HG03159 (cell line): ENCODE measurements around the gene SERAC1.
A peak's percentile ranks its signal among the peaks of the same experiment; 100 is the strongest.
"Not testable (repeated sequence)": the region's sequence is repeated elsewhere in the genome, so short reads cannot be mapped to it uniquely, and the experiment has no call there.

ENCODE experiments used
- ATAC-seq: cut with Tn5 transposase; IDR thresholded peaks from one replicate; pipeline ENCODE4 v1.9.1; 2021; ENCODE audit warnings: mild to moderate bottlenecking, moderate library complexity; ENCODE audit not compliant: unreplicated experiment

The SERAC1 gene

DNA sequence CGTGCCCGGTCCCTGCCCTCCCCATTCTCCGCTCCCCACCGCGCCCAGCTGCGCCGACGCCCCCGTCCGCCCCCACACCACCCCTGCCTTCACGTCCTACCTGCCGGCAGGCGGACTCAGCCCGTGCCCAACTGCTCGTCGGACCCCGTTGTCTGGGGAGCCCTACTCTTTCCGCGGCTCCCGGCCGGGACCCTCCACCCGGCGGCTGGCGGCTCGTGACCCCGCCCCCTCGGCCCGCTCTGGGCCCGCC, at the start of gene SERAC1:
SERAC1 (minus strand) TSS at position 223 of the 250 bp plus-strand sequence. CDS start 9,899 bp downstream, outside the sequence.
- ATAC-seq, result peak; percentile 31

GRCh38 chr6:158213925-158214674, 46.0 kb upstream of the SERAC1 start:
- peak; percentile 93 for ATAC-seq

DNA sequence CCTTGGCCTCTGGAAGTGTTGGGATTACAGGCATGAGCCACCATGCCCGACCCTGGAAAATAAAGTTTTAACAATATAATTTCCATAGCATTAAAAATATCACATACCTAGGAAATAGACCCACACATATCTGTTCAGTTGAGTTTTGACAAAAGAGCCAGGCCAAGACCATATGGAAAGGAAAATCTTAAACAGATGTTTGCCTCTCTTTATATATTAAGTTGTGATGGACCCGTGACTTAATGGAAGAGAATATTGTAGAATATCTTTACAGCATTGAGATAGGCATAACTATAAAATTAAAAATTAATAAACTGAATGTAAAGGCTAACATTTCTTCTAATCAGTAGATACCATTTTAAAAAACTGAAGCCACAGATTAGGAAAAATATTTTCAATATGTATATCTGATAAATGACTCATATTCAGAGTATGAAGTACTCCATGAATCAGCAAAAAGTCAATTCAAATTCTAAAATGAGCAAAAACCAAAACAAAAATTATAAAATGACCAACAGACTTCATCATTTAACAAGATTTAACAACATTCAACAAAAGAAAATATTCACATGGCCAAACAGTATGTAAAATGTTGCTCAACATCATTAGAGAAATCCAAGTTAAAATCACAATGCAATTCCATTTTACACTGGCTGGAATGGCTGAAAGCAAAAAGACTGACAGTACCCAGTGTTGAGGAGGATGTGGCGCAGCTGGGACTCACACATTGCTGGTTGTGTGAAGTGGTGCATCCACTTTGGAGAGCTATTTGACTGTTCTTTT, 43.4 kb upstream of the SERAC1 start:
- ATAC-seq, result no peak

DNA sequence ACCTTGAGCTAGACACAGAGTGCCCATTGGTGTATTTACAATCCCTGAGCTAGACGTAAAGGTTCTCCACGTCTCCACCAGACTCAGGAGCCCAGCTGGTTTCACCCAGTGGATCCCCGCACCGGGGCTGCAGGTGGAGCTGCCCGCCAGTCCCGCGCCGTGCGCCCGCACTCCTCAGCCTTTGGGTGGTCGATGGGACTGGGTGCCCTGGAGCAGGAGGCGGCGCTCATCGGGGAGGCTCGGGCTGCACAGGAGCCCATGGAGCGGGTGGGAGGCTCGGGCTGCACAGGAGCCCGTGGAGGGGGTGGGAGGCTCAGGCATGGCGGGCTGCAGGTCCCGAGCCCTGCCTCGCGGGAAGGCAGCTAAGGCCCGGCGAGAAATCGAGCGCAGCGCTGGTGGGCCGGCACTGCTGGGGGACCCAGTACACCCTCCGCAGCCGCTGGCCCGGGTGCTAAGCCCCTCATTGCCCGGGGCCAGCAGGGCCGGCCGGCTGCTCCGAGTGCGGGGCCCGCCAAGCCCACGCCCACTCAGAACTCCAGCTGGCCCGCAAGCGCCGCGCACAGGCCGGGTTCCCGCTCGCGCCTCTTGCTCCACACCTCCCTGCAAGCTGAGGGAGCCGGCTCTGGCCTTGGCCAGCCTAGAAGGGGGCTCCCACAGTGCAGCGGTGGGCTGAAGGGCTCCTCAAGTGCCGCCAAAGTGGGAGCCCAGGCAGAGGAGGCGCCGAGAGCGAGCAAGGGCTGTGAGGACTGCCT, 41.7 kb upstream of the SERAC1 start:
- ATAC-seq, result not testable (repeated sequence)

DNA sequence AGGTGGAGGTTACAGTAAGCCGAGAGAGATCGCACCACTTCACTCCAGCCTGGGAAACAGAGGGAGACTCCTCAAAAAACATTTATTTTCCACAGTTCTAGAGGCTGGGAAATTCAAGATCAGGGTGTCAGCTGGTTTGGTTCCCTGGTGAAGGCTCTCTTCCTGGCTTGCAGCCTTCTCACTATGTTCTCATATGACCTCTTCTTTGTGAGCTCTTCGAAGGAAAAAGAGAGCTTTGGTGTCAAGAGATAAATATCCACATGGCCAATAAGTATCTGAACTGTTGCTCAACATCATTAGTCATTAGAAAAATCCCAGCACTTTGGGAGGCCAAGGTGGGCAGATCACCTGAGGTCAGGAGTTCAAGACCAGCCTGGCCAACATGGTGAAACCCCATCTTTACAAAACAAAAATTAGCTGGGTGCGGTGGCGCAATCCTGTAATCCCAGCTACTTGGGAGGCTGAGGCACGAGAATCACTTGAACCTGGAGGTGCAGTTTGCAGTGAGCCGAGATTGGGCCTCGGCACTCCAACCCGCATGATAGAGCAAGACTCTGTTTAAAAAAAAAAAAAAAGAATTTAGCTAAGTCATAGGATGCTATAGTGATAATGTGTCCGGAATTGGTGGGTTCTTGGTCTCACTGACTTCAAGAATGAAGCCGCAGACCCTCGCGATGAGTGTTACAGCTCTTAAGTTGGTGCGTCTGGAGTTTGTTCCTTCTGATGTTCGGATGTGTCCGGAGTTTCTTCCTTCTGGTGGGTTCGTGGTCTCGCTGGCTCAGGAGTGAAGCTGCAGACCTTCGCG, 40.4 kb upstream of the SERAC1 start:
- not testable (repeated sequence) for ATAC-seq

- peak; percentile 91 for ATAC-seq
Observed at GRCh38 chr6:158207422-158207788, 39.3 kb upstream of the SERAC1 start.

DNA sequence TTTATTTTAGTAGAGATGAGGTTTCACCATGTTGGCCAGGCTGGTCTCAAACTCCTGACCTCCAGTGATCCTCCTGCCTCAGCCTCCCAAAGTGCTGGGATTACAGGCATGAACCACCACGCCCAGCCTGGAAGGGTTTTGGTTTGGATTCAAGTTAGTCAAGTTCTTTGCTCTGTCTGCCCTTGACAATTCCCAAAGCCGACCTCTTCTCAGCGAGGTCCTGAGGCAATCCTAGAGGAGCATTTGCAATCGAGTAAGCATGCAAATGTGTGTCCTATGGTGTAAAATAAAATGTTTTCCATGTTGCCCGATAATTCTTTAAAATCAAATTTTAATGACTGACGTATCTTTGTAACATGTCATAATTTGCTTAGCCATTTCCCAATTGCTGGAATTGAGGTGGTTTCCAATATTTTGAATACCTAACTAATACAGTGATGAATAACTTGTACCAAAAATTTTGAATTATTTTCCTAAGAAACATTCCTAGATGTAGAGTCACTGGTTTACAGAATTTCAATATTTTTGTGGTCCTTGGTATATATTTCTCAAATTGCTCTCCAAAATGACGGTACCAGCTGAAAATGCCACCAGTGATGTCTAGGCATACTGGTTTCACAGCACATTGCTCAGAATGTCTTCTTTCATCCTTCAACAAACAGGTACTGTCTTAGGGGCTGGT, 38.8 kb upstream of the SERAC1 start:
- ATAC-seq, result peak; percentile 32

GRCh38 chr6:158205169-158205944, 37.3 kb upstream of the SERAC1 start:
- no peak for ATAC-seq

GRCh38 chr6:158198461-158198860, 30.4 kb upstream of the SERAC1 start:
- ATAC-seq, result no peak

DNA sequence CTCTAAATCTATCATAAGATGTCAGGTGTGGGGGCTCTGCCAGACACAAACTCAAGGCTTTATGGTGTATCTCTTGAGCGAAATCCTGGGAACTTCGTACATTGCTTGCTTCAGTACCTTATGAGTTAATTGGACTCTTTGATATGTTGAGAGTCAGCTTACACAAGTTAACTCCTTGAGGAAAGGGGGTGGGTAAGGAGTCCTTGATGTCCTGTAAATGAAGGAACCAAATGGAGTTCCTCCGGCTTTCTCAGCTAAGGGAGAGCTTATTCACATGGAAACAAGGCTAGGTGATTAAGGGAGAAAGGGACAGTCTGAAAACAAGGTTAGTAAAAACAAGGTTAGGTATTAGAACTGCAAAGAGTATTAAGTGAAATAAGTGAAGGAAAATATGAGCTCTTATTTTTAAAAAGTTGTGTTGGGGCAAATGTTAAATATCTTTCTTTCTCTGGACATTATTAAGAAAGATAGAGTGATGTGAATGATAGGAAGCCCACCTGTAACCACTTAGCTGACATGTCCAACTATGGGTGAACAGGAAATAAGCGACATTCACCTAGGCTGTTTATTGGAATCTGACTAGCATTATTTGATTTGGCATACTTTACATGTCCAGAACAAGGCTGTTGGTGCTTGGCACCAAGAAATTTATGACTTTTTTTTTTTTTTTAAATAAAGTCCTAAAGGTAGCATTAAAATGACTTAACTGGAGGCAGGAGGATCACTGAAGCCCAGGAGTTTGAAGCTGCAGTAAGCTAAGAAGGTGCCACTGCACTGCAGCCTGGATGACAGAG, 26.6 kb upstream of the SERAC1 start:
- ATAC-seq, result no peak

- ATAC-seq, result no peak
Observed at GRCh38 chr6:158191761-158192160, 23.7 kb upstream of the SERAC1 start.

GRCh38 chr6:158191032-158191431, 23.0 kb upstream of the SERAC1 start:
- ATAC-seq, result no peak

DNA sequence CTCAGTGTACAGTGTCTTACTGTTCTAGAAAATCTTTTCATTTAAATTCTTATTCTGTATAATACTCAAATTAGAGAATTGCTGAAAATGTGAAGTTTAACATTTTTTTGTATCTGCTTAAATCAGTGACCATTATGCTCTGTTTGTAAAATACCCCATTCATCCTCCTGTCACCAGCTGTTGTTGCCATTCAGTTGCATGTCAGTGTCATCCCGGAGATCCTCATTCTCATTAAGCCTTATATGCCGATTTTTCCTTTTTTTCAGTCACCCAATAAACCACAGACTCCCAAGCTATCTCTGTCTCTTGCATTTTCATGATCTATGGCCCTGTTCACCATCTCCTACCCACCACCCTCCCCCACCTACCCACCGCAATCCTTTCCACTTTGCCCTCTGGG, 20.5 kb upstream of the SERAC1 start:
- no peak for ATAC-seq

DNA sequence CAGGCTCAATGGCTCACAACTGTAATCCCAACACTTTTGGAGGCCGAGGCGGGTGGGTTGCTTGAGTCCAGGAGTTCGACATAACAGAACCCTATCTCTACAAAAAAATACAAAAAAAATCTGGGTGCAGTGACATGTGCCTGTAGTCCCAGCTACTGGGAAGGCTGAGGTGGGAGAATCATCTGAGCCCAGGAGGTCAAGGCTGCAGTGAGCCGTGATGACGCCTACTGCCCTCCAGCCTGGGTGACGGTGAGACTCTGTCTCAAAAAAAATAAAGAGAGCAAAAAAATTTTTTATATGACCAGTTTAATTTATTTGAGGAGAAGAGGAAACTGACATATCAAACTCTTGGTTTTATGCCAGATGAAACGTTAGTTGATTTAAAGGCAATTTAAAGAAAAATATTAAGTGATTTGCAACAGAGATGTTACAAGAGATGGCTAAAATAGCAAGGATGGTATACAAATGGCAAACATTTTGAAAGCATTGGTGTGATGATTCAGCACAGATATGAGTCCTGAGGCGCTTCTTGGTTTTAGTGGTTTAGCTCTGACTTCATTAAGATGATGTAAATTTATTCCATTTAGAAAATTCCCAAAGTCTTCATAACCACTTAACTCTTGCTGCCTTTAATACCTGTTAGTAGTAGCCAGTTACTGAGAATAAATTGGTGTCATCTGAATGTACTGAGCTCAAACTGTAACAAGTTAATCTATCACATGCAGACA, 17.8 kb upstream of the SERAC1 start:
- ATAC-seq, result no peak

GRCh38 chr6:158184608-158185007, 16.5 kb upstream of the SERAC1 start:
- no peak for ATAC-seq

DNA sequence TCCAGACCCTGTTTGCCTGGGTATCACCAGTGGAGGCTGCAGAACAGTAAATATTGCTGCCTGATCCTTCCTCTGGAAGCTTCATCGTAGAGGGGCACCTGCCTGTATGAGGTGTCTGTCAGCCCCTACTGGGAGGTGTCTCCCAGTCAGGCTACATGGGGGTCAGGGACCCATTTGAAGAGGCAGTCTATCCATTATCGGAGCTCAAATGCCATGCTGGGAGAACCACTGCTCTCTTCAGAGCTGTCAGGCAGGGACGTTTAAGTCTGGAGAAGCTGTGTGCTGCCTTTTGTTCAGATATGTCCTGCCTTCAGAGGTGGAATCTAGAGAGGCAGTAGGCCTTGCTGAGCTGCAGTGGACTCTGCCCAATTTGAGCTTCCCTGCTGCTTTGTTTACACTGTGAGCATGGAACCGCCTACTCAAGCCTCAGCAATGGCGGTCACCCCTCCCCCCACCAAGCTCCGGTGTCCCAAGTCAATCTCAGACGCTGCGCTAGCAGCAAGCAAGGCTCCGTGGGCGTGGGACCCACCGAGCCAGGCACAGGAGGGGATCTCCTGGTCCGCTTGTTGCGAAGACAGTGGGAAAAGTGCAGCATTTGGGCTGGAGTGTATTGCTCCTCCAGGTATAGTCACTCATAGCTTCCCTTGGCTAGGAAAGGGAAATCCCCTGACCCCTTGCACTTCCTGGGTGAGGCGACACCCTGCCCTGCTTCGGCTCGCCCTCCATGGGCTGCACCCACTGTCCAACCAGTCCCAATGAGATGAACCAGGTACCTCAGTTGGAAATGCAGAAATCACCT, 15.3 kb upstream of the SERAC1 start:
- not testable (repeated sequence) for ATAC-seq

GRCh38 chr6:158177712-158178111, 9.7 kb upstream of the SERAC1 start:
- not testable (repeated sequence) for ATAC-seq
